Mesendoderm (in vitro differentiated cells): ENCODE results near the gene SEC31B. TPM values are rescaled to one million over a fixed set of nuclear protein-coding genes. Genes with fewer than 3 reads are reported as not detected.

Experiments
- DNase-seq: peaks from one replicate; pipeline ENCODE4 v3.0.0; 2013
- H2AK5ac ChIP-seq: 2 replicates; pipeline ENCODE4 v1.6.1; 2013; ENCODE audit warnings: low read length, inconsistent platforms
- H2BK120ac ChIP-seq: 2 replicates; pipeline ENCODE4 v1.6.1; 2013; ENCODE audit warnings: low read depth, mild to moderate bottlenecking, low read length, moderate library complexity, mixed read lengths
- H2BK15ac ChIP-seq: replicated peaks from 2 replicates; pipeline ENCODE4 v1.6.1; 2013; ENCODE audit warnings: low read depth, mild to moderate bottlenecking, moderate library complexity
- H2BK5ac ChIP-seq: 2 replicates; pipeline ENCODE4 v1.6.1; 2013; ENCODE audit warnings: low read length, inconsistent platforms
- H3K18ac ChIP-seq: 2 replicates; pipeline ENCODE4 v1.6.1; 2013; ENCODE audit warnings: mild to moderate bottlenecking, low read length, mixed read lengths
- H3K23ac ChIP-seq: one replicate; pipeline ENCODE4 v1.6.1; 2013; ENCODE audit warnings: low read length
- H3K27ac ChIP-seq: 2 replicates; pipeline ENCODE4 v1.5.1; 2013; ENCODE audit warnings: low read depth, mild to moderate bottlenecking, inconsistent platforms, low read length, moderate library complexity
- H3K27me3 ChIP-seq: 2 replicates; pipeline ENCODE4 v1.6.1; 2013; ENCODE audit warnings: low read length, control low read depth, mild to moderate bottlenecking, inconsistent platforms; ENCODE audit not compliant: insufficient read depth, poor library complexity
- H3K36me3 ChIP-seq: 2 replicates; pipeline ENCODE4 v1.6.1; 2013; ENCODE audit warnings: low read length, inconsistent platforms; ENCODE audit not compliant: control insufficient read depth, insufficient read depth
- H3K4ac ChIP-seq: one replicate; pipeline ENCODE4 v1.6.1; 2013; ENCODE audit warnings: low read depth, mild to moderate bottlenecking, low read length, moderate library complexity
- H3K4me1 ChIP-seq: 2 replicates; pipeline ENCODE4 v1.6.1; 2013; ENCODE audit warnings: low read depth, low read length, inconsistent platforms; ENCODE audit not compliant: control insufficient read depth
- H3K4me2 ChIP-seq: 2 replicates; pipeline ENCODE4 v1.6.1; 2013; ENCODE audit warnings: low read length
- H3K4me3 ChIP-seq: 2 replicates; pipeline ENCODE4 v1.5.1; 2013; ENCODE audit warnings: mild to moderate bottlenecking, low read length
- H3K56ac ChIP-seq: one replicate; pipeline ENCODE4 v1.6.1; 2013; ENCODE audit warnings: low read length
- H3K79me1 ChIP-seq: 2 replicates; pipeline ENCODE4 v1.6.1; 2013; ENCODE audit warnings: low read length, inconsistent platforms
- H3K79me2 ChIP-seq: 2 replicates; pipeline ENCODE4 v1.6.1; 2013; ENCODE audit warnings: mild to moderate bottlenecking, low read length; ENCODE audit not compliant: control insufficient read depth, insufficient read depth
- H3K9ac ChIP-seq: 2 replicates; pipeline ENCODE4 v1.6.1; 2013; ENCODE audit warnings: low read length, inconsistent platforms
- H4K5ac ChIP-seq: one replicate; pipeline ENCODE4 v1.6.1; 2013; ENCODE audit warnings: low read length
- H4K8ac ChIP-seq: one replicate; pipeline ENCODE4 v1.6.1; 2013; ENCODE audit warnings: low read depth, mild to moderate bottlenecking, control low read depth, low read length, moderate library complexity
- WGBS: extraction: QIAGEN DNeasy Blood & Tissue Kit; methylation state at CpG from one replicate; pipeline ENCODE4 v1.1.7; 2013; ENCODE audit warnings: low lambda C conversion rate, missing lambda C conversion rate; ENCODE audit not compliant: insufficient coverage; ENCODE audit errors: extremely low coverage; 5-methylcytosine and 5-hydroxymethylcytosine counted together
- polyA plus RNA-seq, 2 experiments: library from polyadenylated mRNA; stranded (reverse); fragments of 200-250 nt; gene quantifications; one replicate each; pipeline ENCODE4 v1.2.3, GENCODE V29; 2013

SEC31B gene, protein sequence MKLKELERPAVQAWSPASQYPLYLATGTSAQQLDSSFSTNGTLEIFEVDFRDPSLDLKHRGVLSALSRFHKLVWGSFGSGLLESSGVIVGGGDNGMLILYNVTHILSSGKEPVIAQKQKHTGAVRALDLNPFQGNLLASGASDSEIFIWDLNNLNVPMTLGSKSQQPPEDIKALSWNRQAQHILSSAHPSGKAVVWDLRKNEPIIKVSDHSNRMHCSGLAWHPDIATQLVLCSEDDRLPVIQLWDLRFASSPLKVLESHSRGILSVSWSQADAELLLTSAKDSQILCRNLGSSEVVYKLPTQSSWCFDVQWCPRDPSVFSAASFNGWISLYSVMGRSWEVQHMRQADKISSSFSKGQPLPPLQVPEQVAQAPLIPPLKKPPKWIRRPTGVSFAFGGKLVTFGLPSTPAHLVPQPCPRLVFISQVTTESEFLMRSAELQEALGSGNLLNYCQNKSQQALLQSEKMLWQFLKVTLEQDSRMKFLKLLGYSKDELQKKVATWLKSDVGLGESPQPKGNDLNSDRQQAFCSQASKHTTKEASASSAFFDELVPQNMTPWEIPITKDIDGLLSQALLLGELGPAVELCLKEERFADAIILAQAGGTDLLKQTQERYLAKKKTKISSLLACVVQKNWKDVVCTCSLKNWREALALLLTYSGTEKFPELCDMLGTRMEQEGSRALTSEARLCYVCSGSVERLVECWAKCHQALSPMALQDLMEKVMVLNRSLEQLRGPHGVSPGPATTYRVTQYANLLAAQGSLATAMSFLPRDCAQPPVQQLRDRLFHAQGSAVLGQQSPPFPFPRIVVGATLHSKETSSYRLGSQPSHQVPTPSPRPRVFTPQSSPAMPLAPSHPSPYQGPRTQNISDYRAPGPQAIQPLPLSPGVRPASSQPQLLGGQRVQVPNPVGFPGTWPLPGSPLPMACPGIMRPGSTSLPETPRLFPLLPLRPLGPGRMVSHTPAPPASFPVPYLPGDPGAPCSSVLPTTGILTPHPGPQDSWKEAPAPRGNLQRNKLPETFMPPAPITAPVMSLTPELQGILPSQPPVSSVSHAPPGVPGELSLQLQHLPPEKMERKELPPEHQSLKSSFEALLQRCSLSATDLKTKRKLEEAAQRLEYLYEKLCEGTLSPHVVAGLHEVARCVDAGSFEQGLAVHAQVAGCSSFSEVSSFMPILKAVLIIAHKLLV
- polyA plus RNA-seq (2013, experiment 1 of 2), result 0.74 TPM
- polyA plus RNA-seq (2013, experiment 2 of 2), result 0.55 TPM

DNA sequence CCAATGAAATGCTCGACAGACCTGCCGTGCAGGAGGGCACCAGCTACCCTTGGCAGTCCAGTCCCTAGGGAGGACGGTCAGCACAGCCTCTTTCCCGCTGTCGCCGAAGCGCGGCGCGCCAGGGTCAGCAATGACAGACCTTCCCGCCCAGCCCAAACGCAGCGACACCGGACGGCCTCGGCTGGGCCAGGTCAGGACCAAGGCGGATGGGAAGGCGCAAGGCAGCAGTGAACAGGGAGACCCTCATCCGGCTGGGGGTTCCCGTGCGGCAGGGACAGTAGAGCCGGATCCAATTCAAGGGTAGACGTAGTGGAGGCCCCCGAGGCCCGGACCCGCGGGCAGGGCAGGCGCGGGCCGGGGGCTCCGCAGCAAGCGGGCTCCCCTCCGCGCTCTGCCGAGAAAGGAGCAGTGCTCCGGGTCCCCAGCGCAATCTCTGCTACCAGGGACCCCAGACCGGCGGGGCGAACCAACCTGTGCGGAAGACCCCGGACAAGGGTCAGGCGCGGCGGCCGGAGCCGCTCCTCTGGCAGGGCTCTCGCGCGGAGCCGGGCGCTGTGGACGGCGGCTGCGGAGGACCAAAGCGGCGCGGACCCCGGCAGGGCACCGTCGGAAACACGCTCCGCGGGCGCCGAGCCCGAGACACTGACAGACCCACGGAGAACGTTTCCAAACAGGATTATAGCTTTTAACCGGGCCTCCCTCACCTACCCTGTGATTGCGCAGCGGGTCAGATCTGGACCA lies at the start of gene SEC31B:
Gene SEC31B (minus strand): TSS at position 551 of the 741 bp plus-strand sequence. CDS start 2,909 bp downstream, outside the sequence.
- no peaks in the 10 kb centered on the region for H3K79me2 ChIP-seq
- peak; percentile 72 for DNase-seq
- no peak within 1 kb of the TSS for H2BK15ac ChIP-seq
- H3K36me3 ChIP-seq, result no peaks in the 10 kb centered on the region
- no peak within 1 kb of the TSS for H3K27ac ChIP-seq
- no peaks in the 10 kb centered on the region for H3K79me1 ChIP-seq
- no peak within 1 kb of the TSS for H4K8ac ChIP-seq
- WGBS, result no CpG with 5 or more reads among the region's 72 CpGs
- H3K27me3 ChIP-seq, result peaks cover 5% of the 10 kb centered on the region
- H2AK5ac ChIP-seq, result no peak within 1 kb of the TSS
- H3K4ac ChIP-seq, result no peak within 1 kb of the TSS
- no peak within 1 kb of the TSS for H3K18ac ChIP-seq
- H3K4me3 ChIP-seq, result peak within 1 kb of the TSS; percentile 6
- no peak within 1 kb of the TSS for H4K5ac ChIP-seq
- peak within 1 kb of the TSS; percentile 85 for H3K56ac ChIP-seq
- H3K4me1 ChIP-seq, result no peaks in the 10 kb centered on the region
- H3K23ac ChIP-seq, result no peak within 1 kb of the TSS
- H3K4me2 ChIP-seq, result peak within 1 kb of the TSS; percentile 80
- no peak within 1 kb of the TSS for H2BK120ac ChIP-seq
- no peak within 1 kb of the TSS for H2BK5ac ChIP-seq
- peak within 1 kb of the TSS; percentile 68 for H3K9ac ChIP-seq

DNA sequence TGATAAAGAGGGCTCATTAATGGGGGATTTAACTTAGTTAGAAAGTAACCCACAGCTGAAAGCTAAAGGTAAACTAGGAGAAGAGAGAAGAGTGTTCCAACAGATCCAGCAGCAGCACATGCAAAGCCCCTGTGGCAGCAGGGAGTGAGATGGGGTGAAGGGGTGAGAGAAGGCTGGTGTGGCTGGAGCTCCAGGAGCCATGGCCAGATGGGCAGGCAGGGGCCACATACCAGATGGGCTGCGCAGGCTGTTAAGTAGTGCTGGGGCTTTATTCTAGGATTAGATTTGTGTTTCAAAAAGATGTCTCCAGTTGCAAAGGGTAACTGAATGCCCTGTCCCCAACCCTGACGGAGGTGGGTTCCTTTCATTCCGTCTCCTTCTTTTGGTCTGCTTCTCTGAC lies 49.3 kb upstream of the SEC31B start:
- WGBS, result no CpG with 5 or more reads among the region's 3 CpGs
- H2AK5ac ChIP-seq, result no peak overlapping the region
- DNase-seq, result no peak
- no peak overlapping the region for H3K23ac ChIP-seq
- H3K79me1 ChIP-seq, result no peaks in the 10 kb centered on the region
- no peak overlapping the region for H3K56ac ChIP-seq
- no peak overlapping the region for H3K4me3 ChIP-seq
- H3K4ac ChIP-seq, result no peak overlapping the region
- H3K79me2 ChIP-seq, result no peaks in the 10 kb centered on the region
- H3K27me3 ChIP-seq, result no peaks in the 10 kb centered on the region
- H2BK5ac ChIP-seq, result no peak overlapping the region
- H3K4me2 ChIP-seq, result no peak overlapping the region
- no peak overlapping the region for H4K5ac ChIP-seq
- no peak overlapping the region for H4K8ac ChIP-seq
- no peak overlapping the region for H2BK120ac ChIP-seq
- no peak overlapping the region for H2BK15ac ChIP-seq
- H3K36me3 ChIP-seq, result no peaks in the 10 kb centered on the region
- H3K27ac ChIP-seq, result no peak overlapping the region
- peaks cover 4% of the 10 kb centered on the region for H3K4me1 ChIP-seq
- H3K9ac ChIP-seq, result no peak overlapping the region
- H3K18ac ChIP-seq, result no peak overlapping the region

DNA sequence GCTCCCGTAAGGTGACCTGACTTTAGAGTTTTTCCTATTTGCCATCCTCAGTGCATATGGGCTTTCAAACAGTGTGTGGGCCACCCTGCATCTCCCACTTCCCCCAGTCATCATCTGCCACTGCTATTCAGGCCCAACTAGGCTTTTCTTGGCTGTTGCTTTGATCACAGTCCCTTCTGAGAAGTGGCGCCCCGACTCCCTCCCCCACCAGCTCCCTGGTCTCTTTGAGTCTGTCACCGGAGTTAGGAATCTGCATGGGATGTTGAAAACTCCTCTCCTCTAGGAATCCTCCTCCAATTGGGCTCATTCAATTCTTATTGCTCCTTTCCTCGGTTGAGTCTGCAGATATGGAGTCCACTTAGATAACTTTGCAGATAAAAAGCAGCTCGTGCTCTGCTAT lies 48.2 kb upstream of the SEC31B start:
- no peak for DNase-seq
- Histone ChIP-seq H3K27me3 (no peaks in the 10 kb centered on the region), H2AK5ac (no peak overlapping the region), H3K4me2 (no peak overlapping the region), H4K8ac (no peak overlapping the region), H4K5ac (no peak overlapping the region), H3K79me2 (no peaks in the 10 kb centered on the region), H3K79me1 (no peaks in the 10 kb centered on the region), H3K4ac (no peak overlapping the region), H3K4me1 (peaks cover 4% of the 10 kb centered on the region), H3K18ac (no peak overlapping the region), H2BK120ac (no peak overlapping the region), H3K56ac (no peak overlapping the region), H3K36me3 (no peaks in the 10 kb centered on the region), H3K23ac (no peak overlapping the region), H3K9ac (peak overlapping the region; percentile 26), H3K4me3 (no peak overlapping the region), H3K27ac (no peak overlapping the region), H2BK15ac (no peak overlapping the region), H2BK5ac (no peak overlapping the region)
- no CpG with 5 or more reads among the region's 6 CpGs for WGBS

DNA sequence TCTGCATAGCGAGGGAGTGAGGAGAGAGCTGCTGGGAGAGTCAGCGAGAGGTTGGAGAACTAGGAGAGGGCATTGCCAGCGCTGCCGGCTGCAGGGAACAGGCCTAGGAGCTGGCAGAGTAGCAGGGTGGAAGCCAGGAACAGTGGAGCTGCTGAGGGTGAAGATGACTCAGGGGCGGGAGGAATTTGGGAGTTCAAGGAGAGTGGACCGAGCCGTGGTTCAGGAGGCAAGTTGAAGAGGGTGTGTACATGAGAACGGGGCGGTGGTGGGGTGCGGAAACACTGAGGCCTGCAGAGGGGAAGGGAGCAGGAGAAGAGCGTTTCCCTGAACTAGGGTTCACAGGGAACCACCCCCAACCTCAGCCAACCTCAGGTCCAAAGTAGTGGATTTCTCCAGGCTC lies 47.6 kb upstream of the SEC31B start:
- Histone ChIP-seq H2BK120ac (no peak overlapping the region), H3K4me3 (no peak overlapping the region), H3K4ac (no peak overlapping the region), H3K27me3 (no peaks in the 10 kb centered on the region), H4K5ac (no peak overlapping the region), H3K27ac (no peak overlapping the region), H2BK15ac (no peak overlapping the region), H3K18ac (no peak overlapping the region), H3K56ac (peak overlapping the region; percentile 25), H4K8ac (no peak overlapping the region), H3K4me2 (no peak overlapping the region), H3K23ac (no peak overlapping the region), H3K79me2 (no peaks in the 10 kb centered on the region), H3K4me1 (peaks cover 4% of the 10 kb centered on the region), H2AK5ac (no peak overlapping the region), H2BK5ac (no peak overlapping the region), H3K79me1 (no peaks in the 10 kb centered on the region), H3K9ac (no peak overlapping the region), H3K36me3 (no peaks in the 10 kb centered on the region)
- no peak for DNase-seq
- WGBS, result no CpG with 5 or more reads among the region's 11 CpGs

DNA sequence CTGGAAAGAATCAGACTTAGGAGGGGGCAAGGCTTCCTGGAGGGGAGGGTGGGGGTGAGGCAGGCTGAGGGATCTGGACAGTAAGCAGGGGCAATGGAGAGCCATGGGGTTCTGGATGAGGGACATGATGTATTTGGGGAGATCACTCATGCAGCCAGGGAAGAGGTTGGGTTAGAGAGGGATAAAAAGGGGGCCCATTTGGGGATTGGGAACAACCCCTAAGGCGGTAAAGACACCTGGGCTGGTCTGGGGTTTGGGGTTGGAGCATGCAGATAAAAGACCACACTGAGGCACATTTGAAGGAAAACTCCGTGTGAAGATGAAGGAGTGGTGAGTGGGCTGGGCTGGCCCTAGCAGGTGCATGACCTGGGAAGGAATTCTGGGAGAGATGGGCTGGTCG lies 46.9 kb upstream of the SEC31B start:
- no peaks in the 10 kb centered on the region for H3K79me1 ChIP-seq
- no peak overlapping the region for H4K5ac ChIP-seq
- H3K4me2 ChIP-seq, result no peak overlapping the region
- no peak overlapping the region for H4K8ac ChIP-seq
- no peak overlapping the region for H3K23ac ChIP-seq
- H3K18ac ChIP-seq, result no peak overlapping the region
- H3K27ac ChIP-seq, result no peak overlapping the region
- H2BK120ac ChIP-seq, result no peak overlapping the region
- no peak overlapping the region for H3K9ac ChIP-seq
- H3K4me1 ChIP-seq, result peaks cover 4% of the 10 kb centered on the region
- no peaks in the 10 kb centered on the region for H3K27me3 ChIP-seq
- no peak overlapping the region for H2BK5ac ChIP-seq
- H2AK5ac ChIP-seq, result no peak overlapping the region
- no CpG with 5 or more reads among the region's 3 CpGs for WGBS
- H2BK15ac ChIP-seq, result no peak overlapping the region
- no peak overlapping the region for H3K56ac ChIP-seq
- no peaks in the 10 kb centered on the region for H3K36me3 ChIP-seq
- no peak for DNase-seq
- H3K79me2 ChIP-seq, result no peaks in the 10 kb centered on the region
- H3K4ac ChIP-seq, result no peak overlapping the region
- H3K4me3 ChIP-seq, result no peak overlapping the region
